ENCODE results near the gene PCCA.

DNA sequence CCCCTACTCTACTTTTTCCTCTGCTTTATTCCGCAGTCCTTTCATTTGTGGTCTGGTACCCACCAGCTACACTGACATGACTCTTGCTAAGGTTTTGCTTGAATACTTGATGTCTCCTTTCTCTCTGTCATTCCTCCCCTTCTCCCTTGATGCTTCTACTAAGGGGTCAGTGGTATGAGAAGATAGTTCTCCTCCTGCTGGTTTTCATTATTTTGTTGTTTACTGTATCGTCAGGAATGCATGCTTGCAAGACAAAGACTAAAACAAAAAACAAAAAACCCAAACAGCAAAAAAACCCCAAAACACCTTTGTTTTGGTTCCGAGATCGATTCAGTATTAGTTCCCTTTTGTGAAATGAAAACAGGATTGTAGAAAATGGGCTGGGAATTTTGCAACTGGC lies 59.5 kb downstream of the PCCA start:
- TF ChIP-seq EP300 (IDR thresholded peaks at IDR 0.05): no peak
- no peak for TF ChIP-seq CTCF (IDR thresholded peaks at IDR 0.05)
- TF ChIP-seq POLR2A (IDR thresholded peaks at IDR 0.05): no peak
- no peak for TF ChIP-seq POLR2AphosphoS5 (IDR thresholded peaks at IDR 0.05)
